A172 (cell line): ENCODE measurements around the gene ZNF208. TPM values are rescaled to one million over a fixed set of nuclear protein-coding genes. Genes with fewer than 3 reads are reported as not detected.
"Not testable (repeated sequence)": the region's sequence is repeated elsewhere in the genome, so short reads cannot be mapped to it uniquely, and the experiment has no call there.

Source experiments
- DNase-seq: peaks from one replicate; pipeline ENCODE4 v3.0.0-alpha.2; 2015; ENCODE audit warnings: low spot score
- total RNA-seq: library from RNA; depleted of rRNA; stranded (reverse); fragments of >200 nt; shearing (Covaris generic); gene quantifications from 2 replicates; pipeline ENCODE4 v1.2.3, GENCODE V29; 2014; rRNA removed

The ZNF208 gene
- total RNA-seq: not detected in 2 replicates

DNA sequence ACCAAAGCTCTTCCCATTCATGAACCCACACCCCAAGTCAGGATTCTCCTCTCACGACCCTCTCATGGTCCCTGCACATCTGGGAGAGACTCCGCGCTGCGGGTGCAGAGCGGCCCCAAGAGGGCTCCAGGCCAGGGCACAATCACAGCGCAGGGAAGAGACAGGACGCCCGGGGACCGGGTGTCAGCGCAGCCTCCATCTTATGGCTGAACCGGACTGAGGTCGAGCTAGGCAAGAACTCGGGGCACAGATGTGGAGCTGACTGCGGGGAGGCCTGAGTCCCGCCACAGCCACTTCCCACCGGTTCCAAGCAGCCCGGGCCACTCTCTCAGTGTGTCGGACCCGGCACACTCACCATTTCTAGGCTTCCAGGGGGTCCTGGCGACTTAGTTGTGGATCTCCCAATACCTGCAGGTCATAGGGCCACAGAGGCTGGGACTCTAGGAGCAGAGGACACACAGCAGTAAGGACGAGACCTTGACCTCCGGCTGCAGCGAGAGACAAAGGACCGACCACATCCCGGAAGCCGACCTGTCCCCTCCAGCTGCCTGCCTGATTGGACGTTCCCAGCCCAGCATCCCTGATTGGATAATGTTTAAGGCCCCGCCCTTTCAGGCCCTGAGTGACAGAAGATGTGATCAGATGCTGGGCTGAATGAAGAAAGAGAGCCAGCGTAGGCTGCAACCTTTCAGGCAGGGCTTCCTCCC is at the start of gene ZNF208:
Gene ZNF208 (minus strand): TSS at position 507 of the 707 bp plus-strand sequence. CDS start 149 bp downstream, at position 358.
- not testable (repeated sequence) for DNase-seq

DNA sequence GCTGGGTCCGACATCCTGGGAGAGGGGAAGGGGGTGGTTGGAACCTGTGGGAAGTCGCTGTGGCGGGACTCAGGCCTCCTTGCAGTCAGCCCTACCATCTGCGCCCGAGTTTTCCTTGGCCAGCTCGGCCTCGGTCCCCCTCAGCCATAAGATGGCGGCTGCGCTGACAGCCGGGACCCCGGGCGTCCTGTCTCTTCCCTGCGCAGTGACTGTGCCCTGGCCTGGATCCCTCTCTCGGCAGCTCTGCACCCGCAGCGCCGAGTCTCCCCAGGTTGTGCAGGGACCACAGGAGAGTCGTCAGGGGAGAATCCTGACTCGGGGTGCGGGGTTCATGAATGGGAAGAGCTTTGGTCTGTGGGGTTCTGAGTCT is 41.9 kb upstream of the ZNF208 start:
- DNase-seq: no peak

DNA sequence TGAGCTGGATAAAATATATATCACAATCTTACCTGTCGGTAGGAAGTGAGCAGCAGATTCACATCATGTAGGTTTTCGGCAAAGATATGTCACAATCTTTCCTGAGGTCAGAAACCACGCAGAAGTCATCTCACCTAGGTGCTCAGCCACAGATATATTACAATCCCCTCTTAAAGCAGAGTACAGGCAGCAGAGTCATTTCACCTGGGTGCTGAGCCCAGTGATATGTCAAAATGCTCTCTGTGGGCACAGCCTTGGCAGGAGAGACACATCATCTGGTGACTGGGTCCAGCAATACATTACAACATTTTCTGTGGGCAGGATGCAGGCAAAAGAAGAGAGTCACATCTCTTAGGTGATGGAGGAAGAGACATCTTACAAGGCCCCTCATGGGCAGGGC is 30.4 kb upstream of the ZNF208 start:
- not testable (repeated sequence) for DNase-seq

DNA sequence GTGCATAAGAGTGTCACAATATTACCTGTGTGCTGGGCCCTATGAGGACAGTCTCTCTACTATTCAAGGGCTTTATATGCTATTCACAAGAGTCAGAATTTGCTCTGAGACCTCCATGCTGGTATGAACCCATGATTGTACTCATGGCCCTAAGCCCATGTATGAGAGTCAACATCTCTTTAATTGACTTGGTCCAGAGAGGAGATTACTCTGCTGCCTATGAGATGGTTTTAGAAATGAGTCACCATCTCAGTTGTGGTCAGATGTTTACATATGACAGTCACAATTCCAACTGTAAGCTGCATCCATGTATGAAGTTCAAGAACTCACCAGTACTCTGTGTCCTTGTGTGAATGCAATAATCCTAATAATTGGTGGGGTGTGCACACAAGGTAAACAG is 19.9 kb upstream of the ZNF208 start:
- no peak for DNase-seq

DNA sequence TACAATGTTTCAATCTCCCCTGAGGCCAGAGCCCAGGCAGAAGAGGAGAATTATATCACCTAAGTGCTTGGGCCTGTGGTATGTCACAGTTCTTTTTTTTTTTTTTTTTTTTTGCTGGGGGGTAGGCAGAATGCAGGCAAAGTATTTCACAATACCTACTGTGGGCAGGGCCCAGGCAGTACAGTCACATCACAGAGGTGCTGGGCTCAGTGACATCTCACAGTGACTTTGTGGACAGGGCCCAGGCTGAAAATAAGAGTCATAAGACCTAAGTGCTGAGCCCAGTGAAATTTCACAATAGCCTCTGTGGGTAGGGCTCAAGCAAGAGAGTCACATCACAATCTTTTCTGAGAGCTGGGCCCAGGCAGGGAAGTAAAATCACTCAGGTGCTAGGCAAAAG is 15.9 kb upstream of the ZNF208 start:
- DNase-seq: no peak

DNA sequence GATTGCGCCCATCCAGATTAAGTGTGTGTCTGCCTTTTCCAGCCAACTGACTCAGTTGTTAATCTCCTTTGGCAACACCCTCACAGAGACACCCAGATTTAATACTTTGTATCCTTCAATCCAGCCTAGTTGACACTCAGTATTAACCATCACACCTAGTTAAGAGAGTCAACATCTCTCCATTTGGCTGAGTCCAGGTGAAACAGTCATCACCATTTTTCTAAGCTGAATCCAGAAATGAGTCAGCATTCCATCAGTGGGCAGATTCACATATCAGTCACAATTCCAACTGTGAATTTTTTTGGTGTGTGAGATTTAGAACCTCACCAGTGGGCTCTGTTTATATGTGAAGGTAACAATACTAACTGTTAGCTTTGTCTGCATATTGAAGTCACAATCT is 14.8 kb upstream of the ZNF208 start:
- not testable (repeated sequence) for DNase-seq

DNA sequence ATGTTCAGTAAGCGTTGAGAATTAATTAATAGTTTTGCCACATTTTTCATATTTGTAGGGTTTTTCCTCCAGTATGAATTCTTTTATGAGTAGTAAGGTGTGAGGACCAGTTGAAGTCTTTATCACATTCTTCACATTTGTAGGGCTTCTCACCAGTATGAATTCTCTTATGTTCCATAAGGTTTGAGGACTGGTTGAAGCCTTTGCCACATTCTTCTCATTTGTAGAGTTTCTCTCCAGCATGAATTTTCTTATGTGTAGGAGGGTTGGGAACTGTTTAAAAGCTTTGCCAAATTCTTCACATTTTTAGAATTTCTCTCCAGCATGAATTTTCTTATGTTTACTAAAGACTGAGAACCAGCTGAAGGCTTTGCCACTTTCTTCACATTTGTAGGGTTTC is 40.3 kb downstream of the ZNF208 start:
- DNase-seq: no peak

DNA sequence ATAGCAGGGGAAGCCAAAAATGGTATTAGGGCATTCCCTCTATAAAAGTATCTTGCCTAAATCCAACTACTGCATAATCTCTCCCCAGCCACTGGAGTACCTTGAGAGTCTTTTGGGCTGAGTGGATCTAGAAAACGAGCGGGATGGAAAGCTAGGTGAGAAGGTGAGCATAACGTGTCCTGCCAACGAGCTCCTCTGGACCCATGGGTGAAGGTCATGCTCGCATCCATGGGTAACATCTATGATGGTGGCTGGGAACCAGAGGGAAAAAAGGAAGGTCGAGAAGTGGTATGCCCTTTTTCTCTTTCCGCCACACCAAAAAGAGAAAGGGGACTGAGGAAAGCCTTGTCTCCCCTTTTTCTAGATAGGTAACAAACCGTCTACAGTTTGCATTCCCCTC is 63.0 kb downstream of the ZNF208 start:
- DNase-seq: no peak

DNA sequence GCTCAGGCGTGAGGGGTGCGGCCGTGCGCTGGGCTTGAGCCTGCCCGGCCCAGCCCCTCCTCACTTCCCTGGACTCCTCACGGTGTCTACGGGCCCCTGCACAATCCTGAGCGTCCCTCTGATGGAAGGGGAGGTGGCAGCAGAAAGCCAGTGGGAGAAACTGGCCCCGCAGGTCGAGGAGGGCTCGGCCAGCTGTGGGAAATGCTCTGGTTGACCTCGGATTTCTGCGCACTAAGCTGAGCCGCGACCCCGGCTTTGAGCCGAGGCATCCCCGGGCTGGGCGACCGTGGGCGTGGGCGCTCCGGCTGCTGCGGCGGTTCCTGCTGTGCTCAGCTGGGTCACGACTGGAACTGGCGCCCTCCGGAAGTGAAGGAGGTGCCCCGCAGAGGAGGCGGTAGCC is 70.1 kb downstream of the ZNF208 start:
- no peak for DNase-seq

DNA sequence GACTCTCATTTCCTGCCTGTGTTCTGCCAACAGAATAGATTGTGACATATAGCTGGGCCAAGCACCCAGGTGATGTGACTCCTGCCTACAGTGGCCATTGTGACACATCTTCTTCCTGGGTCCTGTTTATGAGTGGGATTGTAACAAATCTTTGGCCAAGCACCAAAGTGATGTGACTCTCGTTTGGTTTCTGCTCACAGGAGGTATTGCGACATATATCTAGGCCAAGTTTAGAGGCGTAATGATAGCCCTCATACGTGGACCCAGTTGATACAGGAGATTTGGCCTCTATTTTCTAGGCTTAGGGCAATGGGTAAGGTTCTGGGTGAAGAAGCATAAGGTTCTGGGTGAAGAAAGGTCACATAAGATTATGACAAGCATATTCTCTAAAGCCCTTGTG is 76.2 kb downstream of the ZNF208 start:
- DNase-seq: no peak

DNA sequence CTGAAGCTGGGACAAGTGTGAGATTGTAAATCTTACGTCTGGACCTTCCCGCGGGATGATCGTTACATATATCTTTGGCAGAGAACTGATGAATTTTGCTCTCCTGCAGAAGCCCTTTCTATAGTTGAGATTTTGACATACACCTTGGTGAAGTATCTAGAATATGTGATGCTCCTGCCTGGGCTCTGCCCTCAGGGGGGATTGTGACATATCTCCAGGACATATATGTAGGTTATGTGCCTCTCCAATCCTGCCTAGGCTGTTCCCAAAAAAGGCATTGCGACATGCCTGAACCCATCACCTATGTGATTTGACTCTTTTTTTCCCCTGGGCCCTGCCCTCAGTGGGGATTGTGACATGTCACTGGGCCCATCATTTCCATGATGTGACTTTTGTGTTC is 76.6 kb downstream of the ZNF208 start:
- DNase-seq: no peak

DNA sequence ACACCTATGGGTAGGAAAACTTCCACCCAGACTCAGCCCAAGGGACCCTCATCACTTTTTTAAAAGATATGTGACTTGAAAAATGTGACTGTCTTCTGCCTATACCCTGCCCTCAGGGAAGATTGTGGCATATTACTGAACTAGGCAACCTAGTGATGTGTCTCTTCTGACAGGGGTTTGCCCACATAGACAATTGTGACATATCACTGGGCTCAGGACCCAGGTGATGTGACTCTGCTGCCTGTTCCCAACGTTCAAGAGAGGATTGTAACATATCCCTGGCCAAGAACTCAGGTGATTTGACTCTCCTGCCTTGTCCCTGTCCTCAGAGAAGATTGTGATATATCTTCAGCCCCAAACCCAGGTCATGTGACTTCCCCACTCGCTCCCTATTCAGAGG is 88.5 kb downstream of the ZNF208 start:
- no peak for DNase-seq

DNA sequence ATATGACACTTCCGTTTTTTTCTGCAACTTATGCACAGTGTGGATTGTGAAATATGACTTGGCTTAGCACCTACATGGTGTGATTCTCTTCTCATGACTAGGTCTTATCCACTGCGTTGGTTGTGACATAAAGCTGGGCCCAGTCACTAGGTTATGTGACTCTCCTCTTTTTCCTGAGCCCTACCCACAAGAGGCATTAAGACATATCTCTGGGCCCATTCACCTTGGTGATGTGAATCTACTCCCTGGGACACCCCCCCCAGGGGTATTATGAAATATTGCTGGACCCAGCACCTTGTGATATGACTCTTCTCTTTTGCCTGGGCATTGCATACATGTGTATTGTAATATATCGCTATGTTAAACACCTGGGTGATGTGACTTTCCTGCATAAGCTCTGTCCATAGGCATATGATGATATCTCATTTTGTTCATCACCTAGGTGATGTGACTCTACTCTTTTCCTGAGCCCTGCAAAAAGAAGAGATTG is 89.0 kb downstream of the ZNF208 start:
- no peak for DNase-seq

DNA sequence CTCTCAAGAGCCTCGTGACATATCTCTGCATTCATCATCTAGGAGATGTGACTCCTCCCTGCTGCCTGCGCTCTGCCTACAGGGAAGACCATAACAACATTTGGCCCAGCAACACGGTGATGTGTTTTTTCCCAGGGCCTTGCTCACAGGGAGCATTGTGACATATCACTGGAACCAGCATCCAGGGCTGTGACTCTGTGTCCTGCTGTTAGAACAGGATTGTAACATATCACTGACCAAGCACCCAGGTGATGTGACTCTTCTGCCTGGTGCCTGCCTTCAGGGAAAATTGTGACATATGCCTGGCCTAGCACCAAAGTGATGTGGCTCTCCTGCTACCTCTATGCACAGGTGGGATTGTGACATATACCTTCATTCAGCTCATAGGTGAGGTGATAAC is 95.3 kb downstream of the ZNF208 start:
- DNase-seq: no peak

DNA sequence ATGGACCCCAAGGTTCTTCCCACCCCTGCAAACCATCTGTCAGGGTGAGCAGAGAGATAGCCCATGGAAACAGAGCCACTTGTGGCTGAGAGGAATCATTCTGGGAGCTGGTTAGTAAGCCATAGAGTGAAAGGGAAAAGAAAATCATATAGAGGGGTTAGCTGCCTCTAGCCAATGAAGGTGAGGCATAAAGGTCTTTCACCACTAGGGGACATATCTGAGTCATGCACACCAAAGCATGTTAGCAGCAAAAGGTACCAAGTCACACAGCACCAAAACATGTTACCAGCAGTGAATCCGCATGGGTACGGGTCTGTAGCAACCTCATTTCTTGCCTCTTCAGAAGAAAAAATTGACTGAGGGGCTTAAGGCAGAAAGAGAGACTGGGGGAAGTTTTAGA is 98.1 kb downstream of the ZNF208 start:
- DNase-seq: no peak

DNA sequence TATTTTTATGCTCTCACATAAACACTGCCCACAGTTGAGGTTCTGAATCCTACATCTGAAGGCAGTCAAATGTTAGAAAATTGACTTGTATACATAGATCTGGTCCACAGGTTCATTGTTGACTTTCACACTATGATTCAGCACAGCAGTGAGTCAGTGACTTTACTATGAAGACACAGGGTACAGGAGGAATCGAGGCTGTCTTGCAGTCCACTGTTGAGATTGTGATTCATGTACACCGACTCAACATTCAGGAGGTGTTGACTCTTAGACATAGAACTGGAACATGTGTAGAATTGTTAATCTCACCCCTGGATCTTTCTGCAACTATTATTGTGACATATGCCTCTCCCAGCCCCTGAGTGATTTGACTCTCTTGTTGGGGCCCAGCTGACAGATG is 100.4 kb downstream of the ZNF208 start:
- no peak for DNase-seq

DNA sequence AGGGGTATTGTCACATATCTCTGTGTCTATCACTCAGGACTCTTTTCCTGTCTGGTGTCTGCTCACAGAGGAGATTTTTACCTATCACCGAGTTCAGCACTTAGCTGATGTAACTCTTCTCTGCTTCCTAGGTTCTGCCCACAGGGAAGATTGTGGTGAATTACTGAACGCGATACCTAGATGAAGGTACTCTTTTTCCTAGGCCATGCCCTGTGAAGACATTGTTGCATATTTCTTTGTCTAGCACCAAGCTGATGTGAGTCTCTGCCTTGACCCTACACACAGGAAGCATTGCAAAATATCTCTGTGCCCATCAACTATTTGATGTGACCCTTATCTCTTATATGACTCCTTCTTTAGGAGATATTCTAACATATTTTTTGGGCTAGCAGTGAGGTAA is 102.7 kb downstream of the ZNF208 start:
- DNase-seq: no peak

DNA sequence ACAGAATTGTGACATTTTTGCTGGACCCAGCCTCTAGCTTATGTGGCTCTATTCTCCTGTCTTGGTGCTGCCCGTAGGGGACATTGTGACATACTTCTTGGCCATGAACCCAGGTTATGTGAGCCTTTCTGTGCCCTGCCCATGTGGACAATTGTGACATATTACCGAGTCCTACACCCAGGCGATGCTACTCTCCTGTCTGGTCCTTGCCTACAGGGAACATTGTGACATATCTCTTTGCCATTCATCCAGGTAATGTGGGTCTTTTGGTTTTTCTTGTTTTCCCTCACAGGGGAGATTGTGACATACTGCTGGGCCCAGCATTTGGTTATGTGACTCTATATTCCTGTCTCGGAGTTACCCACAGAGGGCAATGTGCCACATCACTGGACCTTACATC is 103.2 kb downstream of the ZNF208 start:
- no peak for DNase-seq

DNA sequence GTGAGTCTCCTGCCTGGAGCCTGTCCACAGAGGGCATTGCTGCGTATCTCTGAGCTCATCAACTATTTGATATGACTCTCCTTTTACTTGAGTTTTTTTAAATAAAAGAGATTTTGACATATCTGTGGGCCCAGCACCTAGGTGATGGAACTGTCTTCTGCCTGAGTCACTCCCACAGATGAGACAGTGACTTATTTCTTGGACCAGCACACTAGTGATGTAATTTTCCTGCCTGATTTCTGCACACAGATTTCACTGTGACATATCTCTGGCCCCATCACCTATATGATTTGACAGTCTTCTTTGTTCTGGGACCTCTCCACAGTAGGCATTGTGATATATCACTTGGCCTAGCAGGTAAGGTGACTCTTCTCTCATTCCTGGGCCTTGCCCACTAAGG is 108.2 kb downstream of the ZNF208 start:
- DNase-seq: no peak

DNA sequence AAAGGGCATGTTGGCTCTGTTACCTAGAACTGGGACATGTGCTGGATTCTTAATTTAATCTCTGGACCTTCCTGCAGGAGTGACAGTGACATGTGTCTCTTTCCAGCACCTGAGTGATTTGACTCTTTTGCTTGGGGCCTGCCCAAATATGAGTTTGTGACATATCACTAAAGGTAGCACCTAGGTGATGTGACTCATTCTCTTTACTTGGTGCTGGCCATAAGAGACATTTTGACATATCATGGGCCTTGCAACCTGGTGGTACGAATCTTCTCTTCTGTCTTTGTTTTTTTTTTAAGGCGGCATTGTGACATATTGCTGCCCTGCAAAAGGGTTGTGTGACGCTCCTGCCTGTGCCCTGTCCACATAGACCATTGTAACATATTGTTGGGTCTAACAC is 108.9 kb downstream of the ZNF208 start:
- no peak for DNase-seq

DNA sequence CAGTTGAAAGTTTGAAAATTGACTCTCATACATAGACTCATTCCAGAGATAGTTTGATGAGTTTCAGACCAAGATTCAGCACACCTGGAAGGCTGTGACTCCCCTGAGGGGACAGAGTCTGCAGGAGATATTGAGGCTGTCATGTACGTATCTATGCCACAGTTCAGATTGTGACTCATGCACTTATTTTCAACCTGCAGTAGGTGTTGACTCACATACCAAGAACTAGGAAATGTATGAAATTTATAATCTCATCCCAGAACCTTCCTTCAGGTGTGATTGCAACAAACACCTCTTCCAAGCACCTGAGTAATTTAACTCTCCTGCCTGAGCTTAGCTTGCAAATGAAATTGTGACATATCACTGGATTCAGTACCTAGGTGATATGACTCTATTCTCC is 110.3 kb downstream of the ZNF208 start:
- no peak for DNase-seq

DNA sequence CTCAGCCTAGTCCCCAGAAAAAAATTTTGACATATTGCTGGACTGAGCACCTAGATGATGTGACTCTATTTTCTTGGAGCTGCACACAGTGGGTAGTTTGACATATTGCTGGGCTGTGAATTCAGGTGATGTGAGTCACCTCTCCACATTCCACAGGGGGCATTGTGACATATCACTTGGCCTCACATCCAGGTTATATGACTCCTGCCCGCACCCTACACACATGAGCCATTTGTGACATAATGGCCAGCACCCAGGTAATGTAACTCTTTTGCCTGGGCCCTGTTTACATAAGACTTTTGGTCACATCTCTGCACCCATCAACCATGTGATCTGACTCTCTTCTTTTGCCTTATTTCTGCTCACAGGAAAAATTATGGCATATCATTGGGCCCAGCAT is 119.7 kb downstream of the ZNF208 start:
- DNase-seq: no peak

DNA sequence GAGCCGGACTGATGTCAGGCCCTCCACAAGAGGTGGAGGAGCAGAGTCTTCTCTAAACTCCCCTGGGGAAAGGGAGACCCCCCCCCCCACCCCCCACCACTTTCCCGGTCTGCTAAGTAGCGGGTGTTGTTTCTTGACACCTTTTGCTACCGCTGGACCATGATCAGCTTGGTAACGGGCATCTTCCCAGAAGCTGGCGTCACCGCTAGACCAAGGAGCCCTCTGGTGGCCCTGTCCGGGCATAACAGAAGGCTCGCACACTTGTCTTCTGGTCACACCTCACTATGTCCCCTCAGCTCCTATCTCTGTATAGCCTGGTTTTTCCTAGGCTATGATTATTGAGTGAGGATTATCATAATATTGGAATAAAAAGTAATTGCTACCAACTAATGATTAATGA is 120.7 kb downstream of the ZNF208 start:
- not testable (repeated sequence) for DNase-seq

DNA sequence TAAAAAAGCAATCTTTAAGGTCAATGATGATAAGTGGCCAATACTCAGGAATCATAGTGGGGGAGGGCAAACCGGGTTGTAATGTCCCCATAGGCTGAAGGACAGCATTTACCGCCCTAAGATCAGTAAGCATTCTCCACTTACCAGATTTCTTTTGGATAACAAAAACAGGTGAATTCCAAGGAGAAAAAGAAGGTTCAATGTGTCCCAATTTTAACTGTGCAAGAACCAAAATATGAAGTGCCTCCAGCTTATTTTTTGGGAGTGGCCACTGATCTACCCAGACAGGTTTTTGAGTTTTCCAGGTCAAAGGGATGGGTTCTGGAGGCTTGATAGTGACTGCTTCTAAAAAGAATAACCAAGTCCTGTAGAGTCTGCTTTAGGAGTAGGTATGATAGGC is 125.2 kb downstream of the ZNF208 start:
- not testable (repeated sequence) for DNase-seq
